ENCODE results near the gene EHBP1L1.

Gene EHBP1L1

DNA sequence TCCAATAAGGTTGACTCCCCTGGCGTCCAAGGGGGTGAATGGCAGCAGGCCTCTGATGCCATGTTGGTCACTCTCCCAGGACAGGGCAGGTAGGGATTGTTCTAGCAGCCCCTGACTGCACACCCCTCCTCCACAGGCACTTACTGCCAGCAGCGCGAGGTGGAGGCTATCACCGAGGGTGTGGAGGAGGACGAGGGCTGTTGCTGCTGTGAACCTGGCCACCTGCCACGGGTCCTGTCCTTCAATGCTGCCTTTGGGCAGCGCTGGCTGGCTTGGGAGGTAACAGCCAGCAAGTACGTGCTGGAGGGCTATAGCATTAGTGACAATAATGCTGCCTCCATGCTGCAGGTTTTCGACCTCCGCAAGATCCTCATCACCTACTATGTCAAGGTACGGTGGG, 54.4 kb downstream of the EHBP1L1 start:
- Histone ChIP-seq H2BK5ac (ENCODE audit: low read depth, low read length, poor library complexity) (no peak overlapping the region), H3K4me2 (ENCODE audit: low read length) (no peak overlapping the region), H2BK120ac (ENCODE audit: insufficient read depth, low read length, poor library complexity) (no peak overlapping the region), H3K27ac (ENCODE audit: low read depth, low read length) (no peak overlapping the region), H3K23ac (ENCODE audit: low read length) (no peak overlapping the region), H3K27me3 (ENCODE audit: insufficient read depth, low read length) (no peaks in the 10 kb centered on the region), H3K18ac (ENCODE audit: low read length) (no peak overlapping the region), H3K4me3 (ENCODE audit: low read depth, low read length) (no peak overlapping the region), H3K36me3 (ENCODE audit: control insufficient read depth in 1 of 2, insufficient read depth in 2 of 2, low read length in 2 of 2) (peaks cover 85 to 90% of the 10 kb centered on the region in 2 experiments), H3K79me1 (ENCODE audit: low read length) (no peaks in the 10 kb centered on the region), H4K12ac (ENCODE audit: low read depth, low read length) (no peak overlapping the region), H3K9me3 (ENCODE audit: insufficient read depth, low read depth, low read length) (peaks cover 3% of the 10 kb centered on the region), H3K14ac (ENCODE audit: low read length) (no peak overlapping the region), H2AFZ (ENCODE audit: insufficient read depth, low read length, poor library complexity) (no peak overlapping the region), H3K4me1 (ENCODE audit: control insufficient read depth in 1 of 2, insufficient read depth in 2 of 2, low read length in 2 of 2) (no peaks in the 10 kb centered on the region), H4K8ac (ENCODE audit: low read depth, low read length) (no peak overlapping the region), H3K79me2 (ENCODE audit: control insufficient read depth, insufficient read depth, low read length, poor library complexity) (no peaks in the 10 kb centered on the region), H2AK5ac (ENCODE audit: low read length) (no peak overlapping the region), H4K91ac (ENCODE audit: low read depth, low read length) (no peak overlapping the region), H3K4ac (ENCODE audit: low read depth, low read length) (no peak overlapping the region), H3K9ac (ENCODE audit: low read length) (no peak overlapping the region), H2BK12ac (ENCODE audit: low read length) (no peak overlapping the region)
- WGBS (ENCODE audit: extremely low coverage, insufficient coverage, insufficient read length), result no CpG with 5 or more reads among the region's 11 CpGs
- DNase-seq, result no peak

DNA sequence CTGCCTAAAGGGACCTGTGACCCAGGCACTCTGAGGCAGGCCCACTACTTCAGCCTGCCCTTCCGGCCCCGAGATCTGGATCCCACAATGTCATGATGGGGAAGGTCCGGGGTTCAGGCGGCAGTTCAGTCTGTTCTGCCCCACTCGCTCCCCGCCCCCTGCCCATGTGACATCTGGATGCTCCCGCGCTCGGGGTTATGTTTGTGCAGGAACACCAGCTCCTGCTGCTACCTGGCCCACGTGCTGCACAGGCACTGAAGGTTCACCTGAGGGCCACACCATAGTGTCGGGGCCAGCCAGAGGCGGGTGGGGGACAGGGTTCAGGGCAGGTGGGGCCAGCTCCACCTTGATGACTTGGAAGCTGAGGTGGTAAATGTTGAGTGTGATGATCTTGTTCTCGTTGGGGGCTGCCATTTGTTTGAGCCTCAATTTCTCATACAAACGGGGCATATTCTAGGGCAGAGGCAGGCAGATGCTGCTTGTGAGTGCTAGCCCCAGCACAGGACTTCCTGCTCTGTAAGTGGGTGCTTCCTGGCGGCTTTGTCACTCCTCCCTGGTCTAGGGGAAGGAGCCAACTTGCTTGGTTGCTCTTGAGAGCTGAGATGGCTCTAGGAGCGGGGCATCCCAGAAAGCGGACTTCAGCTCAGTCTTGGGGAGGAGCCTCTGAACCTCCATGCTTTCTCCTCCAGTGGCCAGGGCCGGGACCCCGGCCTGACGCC, 57.7 kb downstream of the EHBP1L1 start:
- DNase-seq, result no peak
- H3K4ac ChIP-seq (ENCODE audit: low read depth, low read length), result no peak overlapping the region
- H3K9me3 ChIP-seq (ENCODE audit: insufficient read depth, low read depth, low read length), result peaks cover 3% of the 10 kb centered on the region
- H3K36me3 ChIP-seq (ENCODE audit: control insufficient read depth in 1 of 2, insufficient read depth in 2 of 2, low read length in 2 of 2), result peaks cover 74 to 79% of the 10 kb centered on the region in 2 experiments
- no peak overlapping the region for H4K91ac ChIP-seq (ENCODE audit: low read depth, low read length)
- no peak overlapping the region for H2BK120ac ChIP-seq (ENCODE audit: insufficient read depth, low read length, poor library complexity)
- H4K12ac ChIP-seq (ENCODE audit: low read depth, low read length), result no peak overlapping the region
- no peak overlapping the region for H3K14ac ChIP-seq (ENCODE audit: low read length)
- H3K79me2 ChIP-seq (ENCODE audit: control insufficient read depth, insufficient read depth, low read length, poor library complexity), result peaks cover 5% of the 10 kb centered on the region
- peak overlapping the region; percentile 35 for H3K4me3 ChIP-seq (ENCODE audit: low read depth, low read length)
- no peaks in the 10 kb centered on the region for H3K27me3 ChIP-seq (ENCODE audit: insufficient read depth, low read length)
- WGBS (ENCODE audit: extremely low coverage, insufficient coverage, insufficient read length), result no CpG with 5 or more reads among the region's 20 CpGs
- H2AK5ac ChIP-seq (ENCODE audit: low read length), result no peak overlapping the region
- H3K4me2 ChIP-seq (ENCODE audit: low read length), result no peak overlapping the region
- H4K8ac ChIP-seq (ENCODE audit: low read depth, low read length), result no peak overlapping the region
- no peak overlapping the region for H3K18ac ChIP-seq (ENCODE audit: low read length)
- peaks cover 6 to 11% of the 10 kb centered on the region in 2 experiments for H3K4me1 ChIP-seq (ENCODE audit: control insufficient read depth in 1 of 2, insufficient read depth in 2 of 2, low read length in 2 of 2)
- no peak overlapping the region for H2BK12ac ChIP-seq (ENCODE audit: low read length)
- no peak overlapping the region for H2AFZ ChIP-seq (ENCODE audit: insufficient read depth, low read length, poor library complexity)
- no peak overlapping the region for H3K23ac ChIP-seq (ENCODE audit: low read length)
- H3K79me1 ChIP-seq (ENCODE audit: low read length), result peaks cover 4% of the 10 kb centered on the region
- H3K9ac ChIP-seq (ENCODE audit: low read length), result no peak overlapping the region
- H2BK5ac ChIP-seq (ENCODE audit: low read depth, low read length, poor library complexity), result no peak overlapping the region
- no peak overlapping the region for H3K27ac ChIP-seq (ENCODE audit: low read depth, low read length)

GRCh38 chr11:65634109-65634436, 58.2 kb downstream of the EHBP1L1 start:
- Histone ChIP-seq H3K18ac (ENCODE audit: low read length) (no peak overlapping the region), H3K9me3 (ENCODE audit: insufficient read depth, low read depth, low read length) (peaks cover under 1% of the 10 kb centered on the region), H4K91ac (ENCODE audit: low read depth, low read length) (no peak overlapping the region), H2AK5ac (ENCODE audit: low read length) (no peak overlapping the region), H3K4me1 (ENCODE audit: control insufficient read depth in 1 of 2, insufficient read depth in 2 of 2, low read length in 2 of 2) (peaks cover 9 to 15% of the 10 kb centered on the region in 2 experiments), H2BK12ac (ENCODE audit: low read length) (no peak overlapping the region), H3K9ac (ENCODE audit: low read length) (no peak overlapping the region), H2BK5ac (ENCODE audit: low read depth, low read length, poor library complexity) (no peak overlapping the region), H4K12ac (ENCODE audit: low read depth, low read length) (no peak overlapping the region), H4K8ac (ENCODE audit: low read depth, low read length) (no peak overlapping the region), H3K4ac (ENCODE audit: low read depth, low read length) (no peak overlapping the region), H3K27me3 (ENCODE audit: insufficient read depth, low read length) (no peaks in the 10 kb centered on the region), H2BK120ac (ENCODE audit: insufficient read depth, low read length, poor library complexity) (no peak overlapping the region), H3K14ac (ENCODE audit: low read length) (no peak overlapping the region), H3K79me2 (ENCODE audit: control insufficient read depth, insufficient read depth, low read length, poor library complexity) (peaks cover 5% of the 10 kb centered on the region), H2AFZ (ENCODE audit: insufficient read depth, low read length, poor library complexity) (no peak overlapping the region), H3K27ac (ENCODE audit: low read depth, low read length) (no peak overlapping the region), H3K36me3 (ENCODE audit: control insufficient read depth in 1 of 2, insufficient read depth in 2 of 2, low read length in 2 of 2) (peaks cover 69 to 73% of the 10 kb centered on the region in 2 experiments), H3K4me3 (ENCODE audit: low read depth, low read length) (no peak overlapping the region), H3K23ac (ENCODE audit: low read length) (no peak overlapping the region), H3K4me2 (ENCODE audit: low read length) (no peak overlapping the region), H3K79me1 (ENCODE audit: low read length) (peaks cover 7% of the 10 kb centered on the region)
- DNase-seq, result no peak
- no CpG with 5 or more reads among the region's 14 CpGs for WGBS (ENCODE audit: extremely low coverage, insufficient coverage, insufficient read length)

- Histone ChIP-seq H3K9me3 (ENCODE audit: insufficient read depth, low read depth, low read length) (no peaks in the 10 kb centered on the region), H4K91ac (ENCODE audit: low read depth, low read length) (no peak overlapping the region), H2BK120ac (ENCODE audit: insufficient read depth, low read length, poor library complexity) (no peak overlapping the region), H3K23ac (ENCODE audit: low read length) (no peak overlapping the region), H2AFZ (ENCODE audit: insufficient read depth, low read length, poor library complexity) (no peak overlapping the region), H3K14ac (ENCODE audit: low read length) (no peak overlapping the region), H3K9ac (ENCODE audit: low read length) (no peak overlapping the region), H3K4me3 (ENCODE audit: low read depth, low read length) (no peak overlapping the region), H3K4me2 (ENCODE audit: low read length) (no peak overlapping the region), H3K18ac (ENCODE audit: low read length) (no peak overlapping the region), H4K12ac (ENCODE audit: low read depth, low read length) (no peak overlapping the region), H3K27ac (ENCODE audit: low read depth, low read length) (no peak overlapping the region), H3K27me3 (ENCODE audit: insufficient read depth, low read length) (no peaks in the 10 kb centered on the region), H3K79me2 (ENCODE audit: control insufficient read depth, insufficient read depth, low read length, poor library complexity) (peaks cover 5% of the 10 kb centered on the region), H3K79me1 (ENCODE audit: low read length) (peaks cover 7% of the 10 kb centered on the region), H3K36me3 (ENCODE audit: control insufficient read depth in 1 of 2, insufficient read depth in 2 of 2, low read length in 2 of 2) (peaks cover 65 to 70% of the 10 kb centered on the region in 2 experiments), H2AK5ac (ENCODE audit: low read length) (no peak overlapping the region), H3K4ac (ENCODE audit: low read depth, low read length) (no peak overlapping the region), H2BK5ac (ENCODE audit: low read depth, low read length, poor library complexity) (no peak overlapping the region), H3K4me1 (ENCODE audit: control insufficient read depth in 1 of 2, insufficient read depth in 2 of 2, low read length in 2 of 2) (peaks cover 9 to 15% of the 10 kb centered on the region in 2 experiments), H2BK12ac (ENCODE audit: low read length) (no peak overlapping the region), H4K8ac (ENCODE audit: low read depth, low read length) (no peak overlapping the region)
- DNase-seq, result no peak
- WGBS (ENCODE audit: extremely low coverage, insufficient coverage, insufficient read length), result no CpG with 5 or more reads among the region's 11 CpGs
These were observed 58.6 kb downstream of the EHBP1L1 start for GRCh38 chr11:65634440-65634839.

Measured in trophoblast cell (in vitro differentiated cells and primary cell).